ENCODE measurements around the gene WEE2.
"Not testable (repeated sequence)": the region's sequence is repeated elsewhere in the genome, so short reads cannot be mapped to it uniquely, and the experiment has no call there.

Gene WEE2

GRCh38 chr7:141715794-141716689 lies 7.9 kb downstream of the WEE2 start:
- no peak for DNase-seq

GRCh38 chr7:141717450-141717849 lies 9.3 kb downstream of the WEE2 start:
- DNase-seq, result no peak

- no peak for DNase-seq
These were observed 14.4 kb downstream of the WEE2 start for GRCh38 chr7:141722529-141722928.

- no peak for DNase-seq
These were observed 20.9 kb downstream of the WEE2 start for GRCh38 chr7:141729020-141729419.

GRCh38 chr7:141731476-141732149 lies 23.5 kb downstream of the WEE2 start:
- DNase-seq, result no peak

- DNase-seq, result no peak
These were observed 29.1 kb downstream of the WEE2 start for GRCh38 chr7:141737118-141737835.

- peak; percentile 82 for DNase-seq
These were observed 29.9 kb downstream of the WEE2 start, which contains the start of gene SSBP1 for GRCh38 chr7:141737836-141738591. Gene SSBP1 (plus strand): TSS chr7:141738358. CDS start chr7:141739167, 809 bp downstream.

- no peak for DNase-seq
These were observed 30.4 kb downstream of the WEE2 start for GRCh38 chr7:141738592-141739013.

- no peak for DNase-seq
These were observed 31.1 kb downstream of the WEE2 start for GRCh38 chr7:141739250-141739649.

- DNase-seq, result no peak
These were observed 34.1 kb downstream of the WEE2 start for GRCh38 chr7:141742229-141742628.

GRCh38 chr7:141744131-141744530 lies 36.0 kb downstream of the WEE2 start:
- DNase-seq, result no peak

GRCh38 chr7:141748396-141748795 lies 40.2 kb downstream of the WEE2 start:
- DNase-seq, result no peak

GRCh38 chr7:141751904-141752303 lies 43.8 kb downstream of the WEE2 start:
- not testable (repeated sequence) for DNase-seq

GRCh38 chr7:141752634-141753033 lies 44.5 kb downstream of the WEE2 start:
- DNase-seq, result no peak

- DNase-seq, result peak; percentile 3
These were observed 46.8 kb downstream of the WEE2 start for GRCh38 chr7:141754939-141755338.

- no peak for DNase-seq
These were observed 55.6 kb downstream of the WEE2 start, which contains the start of gene TAS2R3 for GRCh38 chr7:141763797-141764196. Gene TAS2R3 (plus strand): TSS chr7:141764097. CDS start chr7:141764159, 62 bp downstream.

- DNase-seq, result not testable (repeated sequence)
These were observed 62.0 kb downstream of the WEE2 start for GRCh38 chr7:141770083-141770583.

- no peak for DNase-seq
These were observed 68.2 kb downstream of the WEE2 start, which contains the start of gene TAS2R4 for GRCh38 chr7:141776374-141776773. Gene TAS2R4 (plus strand): TSS chr7:141776674. CDS start chr7:141778489, 1,815 bp downstream.
